Esophagus squamous epithelium (tissue), 5 donors: ENCODE measurements around the gene MIEN1. TPM values are rescaled to one million over a fixed set of nuclear protein-coding genes. Genes with fewer than 3 reads are reported as not detected.

ENCODE experiments used
- DNase-seq: peaks from one replicate; lab custom pipeline; 2025; lab: John Stamatoyannopoulos, UW
- H3K27ac ChIP-seq, 4 donors: fragments of 200-600 bp; sonication (generic); one replicate each; pipeline ENCODE4 v1.5.1; 2016 to 2019; ENCODE audit warnings: mild to moderate bottlenecking in 1 of 4
- H3K27me3 ChIP-seq, 4 donors: fragments of 200-600 bp; sonication (generic); 1 replicate in 3 of 4; 2 replicates in 1 of 4; pipeline versions ENCODE4 v1.5.1 to v1.6.0; 2017 to 2021; ENCODE audit warnings: antibody characterized with exemption in 1 of 4
- H3K36me3 ChIP-seq, 3 donors: fragments of 200-600 bp; sonication (generic); one replicate each; pipeline ENCODE4 v1.5.1; 2016 to 2019
- H3K4me1 ChIP-seq, 3 donors: fragments of 200-600 bp; sonication (generic); one replicate each; pipeline ENCODE4 v1.5.1; 2017 to 2019
- H3K4me3 ChIP-seq, 4 donors: fragments of 200-600 bp; sonication (generic); 1 replicate in 3 of 4; 2 replicates in 1 of 4; pipeline ENCODE4 v1.5.1; 2016 to 2019; ENCODE audit warnings: mild to moderate bottlenecking in 2 of 4, moderate library complexity in 1 of 4
- H3K9me3 ChIP-seq, 3 donors: fragments of 200-600 bp; sonication (generic); one replicate each; pipeline ENCODE4 v1.5.1; 2016 to 2019
- POLR2A ChIP-seq, 4 donors: fragments of 450-650 bp; IDR thresholded peaks; one replicate each; pipeline ENCODE4 v1.6.1; 2017; ENCODE audit warnings: antibody characterized with exemption in 4 of 4, mild to moderate bottlenecking in 4 of 4, moderate library complexity in 3 of 4
- WGBS, 2 donors: methylation state at CpG; one replicate each; pipeline ENCODE4 v1.1.5; 2018; 5-methylcytosine and 5-hydroxymethylcytosine counted together
- intact Hi-C: fragments of 100-400 bp; cut with DNase I; formaldehyde crosslinking; loops from one replicate; pipeline ENCODE4 v1.15.0; 2022
- total RNA-seq, 4 donors: library from RNA; depleted of rRNA; stranded (reverse); fragments of >200 nt; gene quantifications; one replicate each; pipeline ENCODE4 v1.1.0, GENCODE V29; 2016
- TF ChIP-seq, protein P1 (sequence below), 6 experiments: fragments of 450-650 bp in 4 of 6; fragments of 200-600 bp in 2 of 6; sonication (generic) in 2 of 6; IDR thresholded peaks; one replicate each; pipeline ENCODE4 v1.5.1; 2016 to 2019; ENCODE audit warnings: antibody characterized with exemption in 6 of 6, mild to moderate bottlenecking in 4 of 6, moderate library complexity in 4 of 6
- donor health status: DM: yes; HTN: yes; CAD: no.

Gene MIEN1
- total RNA-seq, 4 donors from 2014 or later: 44.4 to 55.2 (median 53.2) TPM

DNA sequence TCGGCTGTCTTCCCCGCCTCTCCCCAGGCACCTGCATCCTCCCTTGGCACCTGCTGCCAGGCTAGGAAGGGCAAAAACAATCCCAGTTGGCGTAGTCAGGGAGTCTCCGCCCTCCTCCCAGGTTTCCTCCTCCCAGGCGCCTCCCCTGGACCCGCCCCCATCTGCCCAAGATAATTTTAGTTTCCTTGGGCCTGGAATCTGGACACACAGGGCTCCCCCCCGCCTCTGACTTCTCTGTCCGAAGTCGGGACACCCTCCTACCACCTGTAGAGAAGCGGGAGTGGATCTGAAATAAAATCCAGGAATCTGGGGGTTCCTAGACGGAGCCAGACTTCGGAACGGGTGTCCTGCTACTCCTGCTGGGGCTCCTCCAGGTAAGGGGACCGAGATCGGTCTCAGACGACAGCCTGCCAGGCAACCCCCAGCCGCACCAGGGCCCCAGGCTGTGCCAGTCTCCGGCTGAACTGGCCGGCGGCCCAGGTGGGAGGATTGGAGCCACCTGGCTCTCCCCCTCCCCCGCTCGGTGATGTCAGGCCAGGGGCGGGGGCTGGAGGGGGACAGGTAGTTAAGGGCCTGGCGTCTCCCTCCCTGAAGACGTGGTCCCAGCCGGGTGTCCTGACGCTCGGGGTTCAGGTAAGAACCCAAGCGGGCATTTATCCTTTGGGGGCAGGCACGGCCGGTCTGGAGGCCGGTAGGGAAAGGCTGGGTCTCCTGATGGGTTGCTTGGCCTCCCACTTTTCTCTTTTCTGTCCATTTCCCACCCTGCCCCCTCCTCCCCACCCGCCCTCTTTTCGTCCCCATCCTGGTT is 7.6 kb upstream of the MIEN1 start, which contains the start of gene GRB7:
TSS of gene GRB7 (plus strand) at position 179 of the 808 bp plus-strand sequence. CDS start 4,364 bp downstream, outside the sequence.
- Histone ChIP-seq H3K9me3 (no peaks in the 10 kb centered on the region), H3K4me1 (peaks cover 12 to 75% (median 18%) of the 10 kb centered on the region in 3 donors), H3K27me3 (peaks cover 0 to 68% (median 0%) of the 10 kb centered on the region in 4 donors), H3K27ac (peak within 1 kb of the TSS; percentile 93 to 98 (median 94)), H3K36me3 (peaks cover 0 to 11% (median 8%) of the 10 kb centered on the region in 3 donors), H3K4me3 (peak within 1 kb of the TSS; percentile 53 to 69 (median 64))
- intact Hi-C loops: no loop called here
- TF ChIP-seq, protein P1, sequence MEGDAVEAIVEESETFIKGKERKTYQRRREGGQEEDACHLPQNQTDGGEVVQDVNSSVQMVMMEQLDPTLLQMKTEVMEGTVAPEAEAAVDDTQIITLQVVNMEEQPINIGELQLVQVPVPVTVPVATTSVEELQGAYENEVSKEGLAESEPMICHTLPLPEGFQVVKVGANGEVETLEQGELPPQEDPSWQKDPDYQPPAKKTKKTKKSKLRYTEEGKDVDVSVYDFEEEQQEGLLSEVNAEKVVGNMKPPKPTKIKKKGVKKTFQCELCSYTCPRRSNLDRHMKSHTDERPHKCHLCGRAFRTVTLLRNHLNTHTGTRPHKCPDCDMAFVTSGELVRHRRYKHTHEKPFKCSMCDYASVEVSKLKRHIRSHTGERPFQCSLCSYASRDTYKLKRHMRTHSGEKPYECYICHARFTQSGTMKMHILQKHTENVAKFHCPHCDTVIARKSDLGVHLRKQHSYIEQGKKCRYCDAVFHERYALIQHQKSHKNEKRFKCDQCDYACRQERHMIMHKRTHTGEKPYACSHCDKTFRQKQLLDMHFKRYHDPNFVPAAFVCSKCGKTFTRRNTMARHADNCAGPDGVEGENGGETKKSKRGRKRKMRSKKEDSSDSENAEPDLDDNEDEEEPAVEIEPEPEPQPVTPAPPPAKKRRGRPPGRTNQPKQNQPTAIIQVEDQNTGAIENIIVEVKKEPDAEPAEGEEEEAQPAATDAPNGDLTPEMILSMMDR (IDR thresholded peaks at IDR 0.05): no peak
- peak in 3 of 4 donors; percentile 22 to 70 (median 67) for TF ChIP-seq POLR2A (IDR thresholded peaks at IDR 0.05)
- 6 to 10% methylated on average over 6 to 14 of the region's 34 CpGs for WGBS, 2 donors
- no peak for DNase-seq

DNA sequence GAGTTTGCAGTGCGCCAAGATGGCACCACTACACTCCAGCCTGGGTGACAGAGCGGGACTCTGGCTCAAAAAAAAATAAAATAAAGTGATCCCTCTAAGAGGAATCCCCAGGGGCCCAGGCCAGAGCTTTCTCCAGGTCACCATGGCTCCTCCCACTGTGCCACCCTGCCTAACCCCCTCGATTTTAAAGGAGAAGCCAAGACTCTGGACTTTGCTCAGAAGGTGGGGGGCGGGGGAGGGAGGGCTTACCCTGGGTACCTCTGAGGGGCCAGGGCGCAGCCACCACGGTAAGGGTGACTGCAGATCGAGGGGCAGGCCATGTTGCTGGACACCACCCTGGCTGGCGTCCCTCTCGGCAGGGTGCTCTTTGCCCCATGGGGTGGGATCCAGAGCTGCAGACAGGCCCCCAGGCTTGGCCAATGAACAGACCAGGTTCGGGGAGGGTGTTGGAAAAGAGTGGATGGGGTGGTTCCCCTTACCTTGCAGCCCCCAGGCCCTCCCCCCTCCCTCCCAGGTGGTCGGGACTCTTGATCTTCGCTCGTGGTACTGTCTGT is 7.0 kb upstream of the MIEN1 start:
- Histone ChIP-seq H3K4me1 (peaks cover 12 to 74% (median 18%) of the 10 kb centered on the region in 3 donors), H3K27ac (peak overlapping the region; percentile 56 to 98 (median 94)), H3K36me3 (peaks cover 0 to 4% (median 1%) of the 10 kb centered on the region in 3 donors), H3K4me3 (peak overlapping the region; percentile 53 to 69 (median 64)), H3K9me3 (no peaks in the 10 kb centered on the region), H3K27me3 (peaks cover 0 to 61% (median 0%) of the 10 kb centered on the region in 4 donors)
- intact Hi-C loops: no loop called here
- no peak for DNase-seq
- TF ChIP-seq POLR2A (IDR thresholded peaks at IDR 0.05): no peak
- TF ChIP-seq, protein P1 (IDR thresholded peaks at IDR 0.05): no peak
- WGBS, 2 donors: 32 to 100% methylated on average over 1 to 6 of the region's 13 CpGs

DNA sequence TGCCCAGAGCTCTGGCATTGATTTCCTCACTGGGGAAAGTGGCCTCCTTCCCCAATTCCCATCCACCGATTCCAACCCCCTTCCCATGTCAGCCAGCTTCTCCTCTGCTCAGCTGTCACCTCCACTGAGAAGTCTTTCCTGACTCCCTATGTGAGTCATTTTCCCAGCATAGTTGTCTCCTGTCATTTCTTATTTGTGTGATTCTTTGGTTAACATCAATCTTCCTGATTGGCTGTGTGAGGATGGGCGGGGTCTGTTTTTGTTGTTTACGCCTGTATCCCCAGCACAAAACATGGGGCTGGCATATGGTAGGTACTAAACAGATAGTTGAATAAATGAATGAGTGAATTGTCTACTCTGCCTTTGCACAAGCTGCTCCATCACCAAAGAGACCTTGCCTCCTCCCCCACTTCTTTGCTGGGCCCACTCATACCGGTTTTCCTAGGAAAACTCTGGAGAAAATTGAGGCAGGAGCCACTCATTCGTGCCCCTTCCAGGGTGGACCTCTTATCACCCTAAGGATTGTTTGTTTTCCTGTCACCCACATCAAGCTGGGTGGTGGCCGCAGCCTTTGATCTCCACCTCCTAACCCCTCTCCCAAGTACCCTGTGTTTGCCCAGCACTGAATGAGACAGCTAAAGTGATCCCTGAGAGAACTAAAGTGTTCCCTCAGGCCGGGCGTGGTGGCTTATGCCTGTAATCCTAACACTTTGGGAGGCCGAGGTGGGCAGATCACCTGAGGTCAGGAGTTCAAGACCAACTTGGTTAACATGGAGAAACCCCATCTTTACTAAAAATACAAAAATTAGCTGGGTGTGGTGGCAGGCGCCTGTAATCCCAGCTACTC is 6.2 kb upstream of the MIEN1 start:
- WGBS, 2 donors: 56 to 75% methylated on average over 6 to 8 of the region's 10 CpGs
- H3K36me3 ChIP-seq: no peaks in the 10 kb centered on the region
- H3K27me3 ChIP-seq: peaks cover 0 to 56% (median 0%) of the 10 kb centered on the region in 4 donors
- intact Hi-C loops: no loop called here
- DNase-seq: no peak
- TF ChIP-seq POLR2A (IDR thresholded peaks at IDR 0.05): no peak
- TF ChIP-seq, protein P1 (IDR thresholded peaks at IDR 0.05): no peak
- H3K27ac ChIP-seq: peak overlapping the region; percentile 0 to 98 (median 94)
- no peaks in the 10 kb centered on the region for H3K9me3 ChIP-seq
- H3K4me3 ChIP-seq: peak overlapping the region in 2 of 4 donors; percentile 65 to 69
- H3K4me1 ChIP-seq: peaks cover 12 to 67% (median 18%) of the 10 kb centered on the region in 3 donors

DNA sequence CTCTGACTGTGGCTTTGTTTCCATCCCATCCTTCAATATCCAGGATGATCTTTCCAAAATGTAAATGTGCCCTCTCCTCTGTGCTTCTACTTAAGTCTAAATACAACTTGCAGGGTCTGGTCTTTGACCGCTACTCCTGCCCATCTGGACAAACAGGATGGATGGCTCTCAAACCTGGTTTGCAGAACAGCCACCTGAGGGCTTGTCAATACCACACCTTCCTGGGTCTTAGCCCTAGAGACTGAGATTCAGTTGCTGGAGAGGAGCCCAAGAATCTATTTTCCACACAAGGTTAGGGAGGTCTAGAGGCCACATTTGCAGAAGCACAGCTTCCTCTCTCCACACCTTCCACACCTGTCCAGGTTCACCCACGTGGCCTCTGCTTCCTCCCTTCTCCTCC is 5.5 kb upstream of the MIEN1 start:
- intact Hi-C loops: no loop called here
- 41 to 42% methylated on average over 2 of the region's 2 CpGs for WGBS, 2 donors
- Histone ChIP-seq H3K36me3 (no peaks in the 10 kb centered on the region), H3K4me1 (peaks cover 12 to 63% (median 21%) of the 10 kb centered on the region in 3 donors), H3K4me3 (no peak overlapping the region), H3K9me3 (no peaks in the 10 kb centered on the region), H3K27me3 (peaks cover 0 to 49% (median 0%) of the 10 kb centered on the region in 4 donors), H3K27ac (peak overlapping the region in 3 of 4 donors; percentile 54 to 98 (median 93))
- TF ChIP-seq POLR2A (IDR thresholded peaks at IDR 0.05): no peak
- TF ChIP-seq, protein P1 (IDR thresholded peaks at IDR 0.05): no peak
- no peak for DNase-seq
